Left renal cortex interstitium (tissue), 4 donors: Measurements from ENCODE around the gene CSTF3. TPM values are rescaled to one million over a fixed set of nuclear protein-coding genes. Genes with fewer than 3 reads are reported as not detected.
"Not testable (repeated sequence)": the region's sequence is repeated elsewhere in the genome, so short reads cannot be mapped to it uniquely, and the experiment has no call there.

Experiments used
- DNase-seq, 4 donors: peaks; one replicate each; pipeline ENCODE4 v3.0.0-alpha.2; 2013; ENCODE audit warnings: low read depth in 4 of 4, low spot score in 2 of 4, missing footprints in 1 of 4
- polyA plus RNA-seq, 4 donors: library from polyadenylated mRNA; unstranded; fragments of 120-200 nt; gene quantifications; one replicate each; pipeline ENCODE4 v1.2.1, GENCODE V29; 2013; ENCODE audit not compliant: insufficient read length in 4 of 4

CSTF3 gene
- polyA plus RNA-seq, result 10 to 100 TPM; 56.0 to 72.1 (median 58.0) TPM

DNA sequence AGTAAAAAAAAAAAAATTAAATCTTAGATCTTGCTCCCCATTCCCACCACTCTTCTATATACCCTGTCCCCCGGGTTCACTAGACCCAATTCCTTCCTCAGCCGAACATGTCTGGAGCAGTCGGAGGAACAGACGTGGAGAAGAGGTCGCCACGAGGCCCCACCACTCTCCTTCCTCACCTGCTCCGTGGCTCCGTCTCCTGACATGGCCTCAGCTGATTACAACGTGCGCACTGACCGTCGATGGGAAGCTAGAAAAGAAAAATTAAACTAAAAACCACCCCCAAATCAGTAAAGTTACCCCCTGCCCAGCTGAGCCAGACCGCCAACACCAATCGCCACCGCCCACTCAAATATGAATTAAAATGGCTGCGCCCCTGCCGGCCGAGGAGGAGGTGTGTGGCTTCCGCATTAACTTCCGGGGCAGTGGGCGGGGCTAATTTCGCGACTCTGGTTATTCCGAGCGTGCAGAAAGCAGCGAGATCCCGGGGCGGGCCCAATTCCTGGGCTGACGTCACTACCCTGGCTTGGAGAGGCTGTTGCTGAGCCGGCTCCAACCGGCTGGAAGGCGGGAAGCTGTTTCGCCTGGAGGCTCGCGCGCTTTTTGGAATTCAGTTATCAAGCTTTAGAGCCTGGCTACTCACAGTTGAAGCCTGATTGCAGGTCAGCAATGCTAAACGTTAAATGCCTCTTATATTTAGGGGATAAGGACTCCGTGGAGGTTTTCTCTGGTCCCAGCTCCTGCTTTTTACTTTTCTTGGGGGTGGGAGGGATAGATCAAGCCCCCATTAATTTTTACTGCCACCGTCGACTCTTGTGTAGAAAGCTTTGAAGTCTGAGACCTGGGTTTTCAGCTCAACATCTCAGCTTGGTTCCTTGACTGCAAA, at the start of gene CSTF3:
Gene CSTF3, minus strand, starts transcription at position 361 of the 886 bp plus-strand sequence. Its CDS starts 155 bp downstream, at position 206.
- DNase-seq, result peak; percentile 97 to 100 (median 100)

- DNase-seq, result no peak
Observed at GRCh38 chr11:33208150-33208549, 46.9 kb upstream of the CSTF3 start.

GRCh38 chr11:33207408-33207985, 46.2 kb upstream of the CSTF3 start:
- DNase-seq, result no peak

GRCh38 chr11:33197915-33198727, 36.8 kb upstream of the CSTF3 start:
- no peak for DNase-seq

DNA sequence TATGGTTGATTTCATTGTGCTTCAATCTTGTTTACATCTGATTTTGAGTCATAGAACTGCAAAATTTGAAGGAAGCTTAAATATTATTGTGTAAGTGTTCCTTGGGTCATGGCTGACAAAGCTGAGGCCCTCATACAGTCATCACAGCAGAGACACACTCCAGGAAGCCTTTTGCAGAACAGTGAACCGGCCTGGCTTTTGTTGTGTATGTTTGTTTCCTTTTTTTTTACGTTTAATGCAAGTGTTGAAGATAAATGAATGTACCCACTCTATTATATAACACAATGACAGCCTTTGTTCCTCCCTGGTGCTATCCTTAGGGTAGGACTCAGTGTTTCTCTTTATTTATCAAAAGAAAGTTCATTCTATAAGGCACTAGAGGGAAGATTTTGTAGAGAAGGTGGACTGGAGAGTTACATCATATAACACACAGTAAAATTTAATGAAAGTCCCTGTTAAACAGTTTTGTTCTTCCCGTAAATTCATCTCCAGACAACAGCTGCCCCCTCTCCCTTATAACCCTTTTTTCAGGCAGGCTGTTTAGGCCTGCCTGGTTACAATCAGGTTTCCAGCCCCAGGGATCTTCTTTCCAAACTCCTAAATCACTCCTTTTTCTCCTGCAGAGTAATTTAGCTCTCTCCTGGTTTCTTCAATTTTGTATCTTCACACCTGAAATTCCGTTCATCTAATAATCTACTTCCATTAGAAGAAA, 34.3 kb upstream of the CSTF3 start:
- no peak for DNase-seq

DNA sequence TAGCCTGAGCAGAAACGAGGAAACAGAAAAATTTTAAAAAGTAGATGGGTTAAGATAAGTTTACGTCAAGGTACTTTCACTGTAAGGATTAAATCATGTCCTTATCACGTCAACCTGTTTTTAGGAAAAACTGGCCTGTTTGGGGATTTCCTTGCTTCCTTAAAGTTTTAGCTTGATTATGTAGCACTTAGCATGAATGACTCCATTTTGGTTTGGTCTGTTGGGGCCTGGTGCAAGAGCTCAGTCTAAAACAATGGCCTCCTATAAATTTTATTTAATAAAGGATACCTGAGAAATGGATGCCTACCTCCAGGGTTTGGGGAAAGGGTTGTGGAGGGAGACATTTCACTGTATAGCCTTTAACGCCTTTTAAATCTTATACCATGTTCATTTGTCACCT, 33.2 kb upstream of the CSTF3 start:
- DNase-seq, result no peak

DNA sequence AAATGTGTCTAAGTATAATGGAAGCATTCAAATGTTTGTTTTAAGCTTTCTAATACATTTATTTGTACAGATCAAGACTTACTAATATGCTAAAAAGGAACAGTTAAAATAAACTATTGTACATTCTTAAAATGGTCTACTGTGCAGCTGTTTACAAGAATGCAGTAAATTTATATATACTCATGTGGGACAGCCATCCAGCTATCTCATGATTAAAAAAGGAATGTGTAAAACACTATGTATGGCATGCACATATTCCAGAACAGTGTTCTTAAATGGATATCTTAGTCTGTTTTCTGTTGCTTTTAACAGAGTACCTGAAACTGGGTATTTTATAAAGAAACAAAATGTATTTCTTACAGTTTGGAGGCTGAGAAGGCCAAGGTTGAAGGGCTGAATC, 30.2 kb upstream of the CSTF3 start:
- DNase-seq, result no peak

- no peak for DNase-seq
Observed at GRCh38 chr11:33187998-33188722, 26.9 kb upstream of the CSTF3 start.

- DNase-seq, result no peak
Observed at GRCh38 chr11:33185756-33186155, 24.5 kb upstream of the CSTF3 start.

DNA sequence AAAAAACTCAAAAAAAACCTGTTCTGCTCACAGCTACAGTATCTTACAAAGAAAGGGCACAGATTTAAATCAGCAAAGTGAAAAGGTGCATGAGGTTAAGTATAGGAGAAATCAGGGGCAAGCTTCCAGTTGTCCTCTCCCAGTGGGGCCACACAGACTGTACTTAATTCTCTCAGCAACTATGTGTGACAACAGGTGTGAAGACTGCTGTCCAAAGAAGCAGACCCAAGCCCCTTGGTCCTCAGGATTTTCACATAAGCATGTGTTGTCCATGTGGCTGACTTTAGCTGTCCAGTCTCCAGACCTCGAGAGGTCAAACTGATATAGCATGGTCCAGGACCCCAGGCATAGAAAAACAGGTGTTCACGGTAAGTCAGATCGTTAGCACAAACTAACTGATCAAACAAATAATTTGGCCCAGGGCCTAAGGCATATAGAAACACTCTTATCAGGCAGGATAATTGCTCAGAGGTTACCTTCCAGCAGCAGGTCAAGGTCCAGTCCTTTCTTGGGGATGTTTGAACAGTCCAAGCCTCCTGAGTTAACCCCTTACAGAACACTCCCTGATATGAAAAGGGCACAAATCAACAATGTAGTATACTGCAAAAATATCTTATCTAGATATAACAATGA, 21.1 kb upstream of the CSTF3 start:
- DNase-seq, result no peak

DNA sequence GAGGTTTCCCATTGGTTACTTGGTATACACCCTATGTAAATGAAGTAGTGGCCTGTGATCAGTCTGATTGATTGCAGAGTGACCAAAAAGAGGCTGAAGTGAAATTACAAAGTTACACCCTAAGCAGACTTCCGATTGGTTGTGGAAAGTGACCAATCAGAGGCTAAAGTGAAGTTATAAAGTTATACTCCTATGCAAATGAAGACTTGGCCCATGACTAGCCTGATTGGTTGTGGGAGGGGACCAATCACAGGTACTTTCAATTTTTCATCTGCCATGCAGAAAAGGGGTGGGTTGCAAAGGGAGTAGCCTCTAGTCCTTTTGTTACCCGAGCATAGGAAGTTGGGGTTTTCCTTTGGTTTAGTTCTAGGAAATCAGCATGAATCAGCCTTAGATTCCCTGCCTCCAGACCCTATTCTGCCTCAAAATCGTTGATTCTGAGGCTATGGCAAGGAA, 18.1 kb upstream of the CSTF3 start:
- DNase-seq, result no peak

DNA sequence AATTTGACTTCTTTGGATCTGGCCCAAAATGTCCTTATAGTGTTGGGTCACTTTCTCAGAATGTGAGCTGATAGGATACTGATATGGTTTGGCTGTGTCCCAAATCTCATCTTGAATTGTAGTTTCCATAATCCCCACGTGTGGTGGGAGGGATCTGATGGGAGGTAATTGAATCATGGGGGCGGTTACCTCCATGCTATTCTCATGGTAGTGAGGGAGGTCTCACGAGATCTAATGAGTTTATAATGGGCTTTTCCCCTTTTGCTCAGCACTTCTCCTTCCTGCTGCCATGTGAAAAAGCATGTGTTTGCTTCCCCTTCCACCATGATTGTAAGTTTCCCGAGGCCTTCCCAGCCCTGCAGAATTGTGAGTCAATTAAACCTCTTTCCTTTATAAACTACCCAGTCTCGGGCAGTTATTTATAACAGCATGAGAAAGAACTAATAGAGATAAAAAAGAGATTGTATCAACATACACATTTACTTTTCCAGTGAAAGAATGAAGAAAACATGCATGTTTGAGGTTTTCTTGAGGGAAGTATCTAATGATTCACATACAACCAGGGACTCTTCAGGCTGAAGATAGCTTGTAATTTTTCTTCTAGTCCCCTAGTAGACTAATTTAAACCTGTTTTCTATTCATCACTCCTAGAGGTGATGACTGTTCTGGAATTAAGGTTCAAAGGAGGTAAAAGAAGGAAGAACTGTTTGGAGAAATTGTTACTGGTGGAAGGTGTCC, 17.3 kb upstream of the CSTF3 start:
- DNase-seq, result no peak

DNA sequence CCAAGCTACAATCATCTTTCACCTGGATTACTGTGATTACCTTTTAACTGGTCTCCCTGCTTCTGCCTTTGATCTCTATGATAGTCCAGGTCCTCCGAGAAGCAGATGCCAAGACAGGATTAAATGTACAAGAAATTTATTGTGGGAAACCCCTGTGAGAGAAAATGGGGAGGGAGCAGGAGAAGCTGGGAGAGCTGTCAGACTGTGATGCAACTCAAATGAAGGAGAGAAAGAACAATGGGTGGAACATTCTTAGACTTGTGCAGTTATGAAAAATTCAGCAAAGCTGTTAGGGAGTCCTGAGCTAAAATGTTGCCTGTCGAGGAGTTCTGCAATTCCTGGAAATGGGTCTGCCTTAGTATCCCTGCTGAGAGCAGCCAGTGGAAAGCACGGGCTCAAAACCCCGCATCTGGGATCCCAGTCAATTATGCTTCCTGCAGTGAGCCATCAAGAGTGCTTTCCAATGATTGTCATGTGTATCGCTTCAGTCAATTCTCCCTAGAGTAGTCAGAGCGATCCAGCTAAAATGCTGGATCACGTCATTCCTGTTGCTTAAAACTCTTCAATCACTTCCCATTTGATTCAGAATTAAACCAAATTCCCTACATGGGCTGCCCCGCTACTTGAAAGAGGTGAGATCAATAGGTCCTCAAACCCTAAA, 16.5 kb upstream of the CSTF3 start:
- DNase-seq, result no peak

GRCh38 chr11:33176760-33177159, 15.5 kb upstream of the CSTF3 start:
- not testable (repeated sequence) for DNase-seq

- DNase-seq, result no peak
Observed at GRCh38 chr11:33172996-33173395, 11.7 kb upstream of the CSTF3 start.

DNA sequence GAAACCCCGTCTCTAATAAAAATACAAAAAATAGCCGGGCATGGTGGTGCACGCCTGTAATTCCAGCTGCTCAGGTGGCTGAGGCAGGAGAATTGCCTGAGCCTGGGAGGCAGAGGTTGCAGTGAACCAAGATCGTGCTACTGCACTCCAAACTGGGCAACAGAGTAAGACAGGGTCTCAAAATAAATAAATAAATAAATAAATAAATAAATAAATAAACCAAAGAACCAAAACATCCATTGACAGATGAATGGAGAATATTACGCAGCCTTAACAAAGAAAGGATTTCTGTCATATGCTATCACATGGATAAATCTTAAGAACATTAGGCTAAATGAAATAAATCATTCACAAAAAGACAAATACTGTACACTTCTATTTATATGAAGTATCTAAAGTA, 11.1 kb upstream of the CSTF3 start:
- DNase-seq, result no peak

- no peak for DNase-seq
Observed at GRCh38 chr11:33171251-33171650, 10.0 kb upstream of the CSTF3 start.

GRCh38 chr11:33168709-33169200, 7.5 kb upstream of the CSTF3 start:
- no peak for DNase-seq
